ENCODE measurements around the gene UEVLD. TPM values are rescaled to one million over a fixed set of nuclear protein-coding genes. Genes with fewer than 3 reads are reported as not detected.
A peak's percentile ranks its signal among the peaks of the same experiment; 100 is the strongest.

UEVLD gene
- total RNA-seq, 1 donor from 2014 or later = 21.4 TPM

DNA sequence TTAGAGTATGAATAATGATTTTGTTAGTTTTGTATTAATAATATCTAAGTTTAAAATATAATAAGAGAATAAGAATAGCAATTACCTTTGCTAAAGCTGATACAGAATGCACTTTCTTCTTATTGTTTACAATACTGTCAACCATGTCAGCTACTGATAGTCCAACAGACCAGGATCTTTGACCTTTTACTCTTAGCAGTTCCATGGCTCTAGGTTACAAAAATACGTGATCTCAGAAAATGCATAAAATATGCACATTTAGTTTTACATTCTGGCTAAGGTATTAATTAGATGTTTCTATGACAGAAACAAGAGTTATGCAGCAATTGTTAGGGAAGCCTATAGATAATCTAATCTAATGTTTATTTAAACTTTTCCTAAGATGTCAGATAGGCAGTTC is 54.3 kb downstream of the UEVLD start:
- no peak for DNase-seq (ENCODE audit: low spot score)
- Mint-ChIP-seq H3K4me3 (ENCODE audit: unreplicated experiment) (no peak overlapping the region), H3K4me1 (ENCODE audit: low read depth) (no peaks in the 10 kb centered on the region), H3K27me3 (ENCODE audit: low read depth) (no peaks in the 10 kb centered on the region), H3K36me3 (ENCODE audit: low read depth) (no peaks in the 10 kb centered on the region), H3K27ac (ENCODE audit: unreplicated experiment) (no peak overlapping the region), H3K9me3 (ENCODE audit: low read depth) (no peaks in the 10 kb centered on the region)
- TF ChIP-seq, protein P1, sequence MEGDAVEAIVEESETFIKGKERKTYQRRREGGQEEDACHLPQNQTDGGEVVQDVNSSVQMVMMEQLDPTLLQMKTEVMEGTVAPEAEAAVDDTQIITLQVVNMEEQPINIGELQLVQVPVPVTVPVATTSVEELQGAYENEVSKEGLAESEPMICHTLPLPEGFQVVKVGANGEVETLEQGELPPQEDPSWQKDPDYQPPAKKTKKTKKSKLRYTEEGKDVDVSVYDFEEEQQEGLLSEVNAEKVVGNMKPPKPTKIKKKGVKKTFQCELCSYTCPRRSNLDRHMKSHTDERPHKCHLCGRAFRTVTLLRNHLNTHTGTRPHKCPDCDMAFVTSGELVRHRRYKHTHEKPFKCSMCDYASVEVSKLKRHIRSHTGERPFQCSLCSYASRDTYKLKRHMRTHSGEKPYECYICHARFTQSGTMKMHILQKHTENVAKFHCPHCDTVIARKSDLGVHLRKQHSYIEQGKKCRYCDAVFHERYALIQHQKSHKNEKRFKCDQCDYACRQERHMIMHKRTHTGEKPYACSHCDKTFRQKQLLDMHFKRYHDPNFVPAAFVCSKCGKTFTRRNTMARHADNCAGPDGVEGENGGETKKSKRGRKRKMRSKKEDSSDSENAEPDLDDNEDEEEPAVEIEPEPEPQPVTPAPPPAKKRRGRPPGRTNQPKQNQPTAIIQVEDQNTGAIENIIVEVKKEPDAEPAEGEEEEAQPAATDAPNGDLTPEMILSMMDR (IDR thresholded peaks at IDR 0.05) = no peak

DNA sequence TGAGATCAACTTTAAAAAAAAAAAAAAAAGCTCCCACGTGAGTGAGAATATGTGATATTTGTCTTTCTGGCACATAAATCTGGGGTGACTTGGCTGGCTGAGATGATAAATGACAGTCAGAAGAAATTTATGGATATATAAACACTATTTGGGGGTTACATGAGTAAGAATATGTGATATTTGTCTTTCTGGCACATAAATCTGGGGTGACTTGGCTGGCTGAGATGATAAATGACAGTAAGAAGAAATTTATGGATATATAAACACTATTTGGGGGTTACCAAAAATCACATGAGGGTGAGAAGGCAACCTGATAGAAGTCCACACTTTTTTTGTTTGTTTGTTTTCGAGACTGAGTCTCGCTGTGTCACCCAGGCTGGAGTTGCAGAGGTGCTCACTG is 55.2 kb downstream of the UEVLD start:
- no peak overlapping the region for H3K27ac Mint-ChIP-seq (ENCODE audit: unreplicated experiment)

DNA sequence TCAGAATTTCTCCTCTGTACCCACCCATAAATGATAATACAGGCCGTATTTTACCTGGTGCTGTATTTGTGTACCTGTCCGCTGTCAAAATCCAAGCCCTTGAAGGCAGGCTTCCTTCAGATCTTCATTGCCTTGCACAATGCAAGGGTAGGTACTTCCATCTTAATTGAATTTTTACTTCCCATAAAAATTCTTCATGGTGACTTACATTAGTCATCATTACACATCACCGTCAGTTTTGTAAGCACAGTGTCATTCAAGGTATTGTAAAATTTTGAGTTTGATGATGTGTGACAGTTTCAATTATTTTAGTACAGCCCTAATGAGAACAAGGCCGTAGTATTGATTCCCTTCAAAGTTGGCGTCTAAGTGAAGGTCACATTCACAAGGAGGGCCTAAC is 61.0 kb downstream of the UEVLD start:
- no peak for DNase-seq (ENCODE audit: low spot score)
- TF ChIP-seq, protein P1 (IDR thresholded peaks at IDR 0.05) = no peak
- Mint-ChIP-seq H3K27me3 (ENCODE audit: low read depth) (no peaks in the 10 kb centered on the region), H3K27ac (ENCODE audit: unreplicated experiment) (peak overlapping the region; percentile 99), H3K4me1 (ENCODE audit: low read depth) (peaks cover 26% of the 10 kb centered on the region), H3K4me3 (ENCODE audit: unreplicated experiment) (peak overlapping the region; percentile 99), H3K9me3 (ENCODE audit: low read depth) (no peaks in the 10 kb centered on the region), H3K36me3 (ENCODE audit: low read depth) (peaks cover 3% of the 10 kb centered on the region)

More for the DNA sequence above, 55.2 kb downstream of the UEVLD start:
- Mint-ChIP-seq H3K4me3 (ENCODE audit: unreplicated experiment) (no peak overlapping the region), H3K9me3 (ENCODE audit: low read depth) (no peaks in the 10 kb centered on the region), H3K36me3 (ENCODE audit: low read depth) (no peaks in the 10 kb centered on the region), H3K27me3 (ENCODE audit: low read depth) (no peaks in the 10 kb centered on the region), H3K4me1 (ENCODE audit: low read depth) (no peaks in the 10 kb centered on the region)
- TF ChIP-seq, protein P1 (IDR thresholded peaks at IDR 0.05) = no peak
- no peak for DNase-seq (ENCODE audit: low spot score)

DNA sequence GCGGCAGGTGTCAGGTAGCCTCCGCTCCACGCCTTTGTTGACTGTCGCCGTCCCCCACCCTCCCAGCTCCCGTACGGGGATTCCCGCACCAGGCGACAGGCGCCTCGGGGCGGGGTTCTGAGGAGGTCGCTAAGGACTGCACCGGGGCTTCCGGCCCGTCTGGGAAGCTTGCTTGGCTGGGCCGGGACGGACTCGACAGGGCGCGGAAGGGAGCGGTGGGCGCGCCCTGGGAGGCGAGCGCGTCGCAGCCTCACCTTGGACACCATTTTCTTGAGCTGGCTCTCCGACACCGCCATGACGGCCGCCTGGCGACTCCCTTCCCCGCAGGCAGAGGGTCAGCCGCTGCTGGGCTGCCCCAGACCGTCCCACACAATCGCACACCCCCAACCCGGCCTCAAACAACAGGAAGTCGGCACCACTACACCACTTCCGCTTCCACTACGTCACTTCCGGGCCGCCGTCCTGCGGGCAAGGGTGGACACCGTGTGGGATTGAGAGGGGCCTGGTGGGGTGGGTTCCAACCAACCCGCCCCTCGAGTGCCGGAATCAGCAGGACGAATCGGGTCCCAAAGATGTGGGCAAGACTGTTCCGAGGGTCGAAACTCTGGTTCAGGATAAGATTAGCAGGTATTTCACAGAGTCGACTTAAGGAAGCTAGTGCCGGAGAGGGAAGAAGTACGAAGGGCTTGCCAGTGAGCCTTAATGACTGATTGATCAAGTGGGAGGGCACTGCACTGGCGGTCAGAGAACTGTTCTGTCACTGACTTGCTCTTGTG is 61.8 kb downstream of the UEVLD start, which contains the start of gene TSG101:
Gene TSG101, minus strand, starts transcription at position 422 of the 776 bp plus-strand sequence. Its CDS starts 126 bp downstream, at position 296.
- DNase-seq (ENCODE audit: low spot score) = peak; percentile 96
- H3K4me1 Mint-ChIP-seq (ENCODE audit: low read depth) = peaks cover 33% of the 10 kb centered on the region
- H3K27ac Mint-ChIP-seq (ENCODE audit: unreplicated experiment) = peak within 1 kb of the TSS; percentile 99
- H3K9me3 Mint-ChIP-seq (ENCODE audit: low read depth) = no peaks in the 10 kb centered on the region
- no peaks in the 10 kb centered on the region for H3K27me3 Mint-ChIP-seq (ENCODE audit: low read depth)
- H3K4me3 Mint-ChIP-seq (ENCODE audit: unreplicated experiment) = peak within 1 kb of the TSS; percentile 99
- H3K36me3 Mint-ChIP-seq (ENCODE audit: low read depth) = peaks cover 5% of the 10 kb centered on the region
- TF ChIP-seq, protein P1 (IDR thresholded peaks at IDR 0.05) = no peak

DNA sequence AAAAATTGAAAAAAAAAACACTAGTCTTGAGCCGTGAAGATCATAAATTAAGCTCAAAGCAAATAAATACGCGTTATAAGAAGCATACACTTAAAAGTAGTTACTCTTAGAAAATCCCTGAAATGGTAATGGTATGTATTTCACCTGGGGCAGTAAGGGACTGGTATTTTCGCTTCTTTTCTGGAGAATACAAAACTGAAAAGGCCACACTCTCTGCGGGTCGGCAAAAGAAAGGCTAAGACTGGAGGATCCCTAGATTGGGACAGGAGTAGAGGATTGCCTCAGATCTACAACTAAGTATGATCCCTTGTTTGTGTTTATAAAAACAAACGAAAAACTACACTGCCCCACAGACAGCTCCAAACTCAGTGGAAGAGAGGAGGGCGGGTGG is 62.4 kb downstream of the UEVLD start:
- DNase-seq (ENCODE audit: low spot score) = no peak
- Mint-ChIP-seq H3K4me1 (ENCODE audit: low read depth) (peaks cover 33% of the 10 kb centered on the region), H3K36me3 (ENCODE audit: low read depth) (peaks cover 5% of the 10 kb centered on the region), H3K27ac (ENCODE audit: unreplicated experiment) (peak overlapping the region; percentile 99), H3K4me3 (ENCODE audit: unreplicated experiment) (peak overlapping the region; percentile 99), H3K9me3 (ENCODE audit: low read depth) (no peaks in the 10 kb centered on the region), H3K27me3 (ENCODE audit: low read depth) (no peaks in the 10 kb centered on the region)
- TF ChIP-seq, protein P1 (IDR thresholded peaks at IDR 0.05) = no peak

All from chondrocyte (in vitro differentiated cells).